H9 (cell line): Measurements from ENCODE around the gene COL4A1. TPM values are rescaled to one million over a fixed set of nuclear protein-coding genes. Genes with fewer than 3 reads are reported as not detected.

ENCODE experiments used
- DNase-seq: peaks from one replicate; pipeline ENCODE4 v3.0.0-alpha.2; 2017
- H2AFZ ChIP-seq: one replicate; pipeline ENCODE4 v1.6.1; 2013; ENCODE audit warnings: mild to moderate bottlenecking, low read length, control low read depth, moderate library complexity
- H2AK5ac ChIP-seq: 2 replicates; pipeline ENCODE4 v1.6.1; 2013; ENCODE audit warnings: low read length, control low read depth, mixed read lengths; ENCODE audit not compliant: insufficient read length
- H2BK120ac ChIP-seq: one replicate; pipeline ENCODE4 v1.6.1; 2013; ENCODE audit warnings: low read depth, mild to moderate bottlenecking, low read length, control low read depth, inconsistent platforms; ENCODE audit not compliant: poor library complexity, severe bottlenecking
- H2BK12ac ChIP-seq: 2 replicates; pipeline ENCODE4 v1.6.1; 2013; ENCODE audit warnings: low read length, control low read depth, mixed read lengths, low read depth; ENCODE audit not compliant: insufficient read length
- H2BK15ac ChIP-seq: 2 replicates; pipeline ENCODE4 v1.6.1; 2013; ENCODE audit warnings: low read depth, low read length, control low read depth
- H2BK20ac ChIP-seq: one replicate; pipeline ENCODE4 v1.6.1; 2013; ENCODE audit warnings: low read depth, mild to moderate bottlenecking, low read length, control low read depth, inconsistent platforms; ENCODE audit not compliant: poor library complexity, severe bottlenecking
- H2BK5ac ChIP-seq: 2 replicates; pipeline ENCODE4 v1.6.1; 2013; ENCODE audit warnings: low read length, control low read depth, mixed read lengths; ENCODE audit not compliant: insufficient read length
- H3K14ac ChIP-seq: 2 replicates; pipeline ENCODE4 v1.6.1; 2013; ENCODE audit warnings: low read length, control low read depth; ENCODE audit not compliant: insufficient read depth
- H3K18ac ChIP-seq: 2 replicates; pipeline ENCODE4 v1.6.1; 2013; ENCODE audit warnings: low read depth, mild to moderate bottlenecking, mixed read lengths, low read length, control low read depth; ENCODE audit not compliant: insufficient read length
- H3K23ac ChIP-seq: 2 replicates; pipeline ENCODE4 v1.6.1; 2013; ENCODE audit warnings: low read length, control low read depth, mixed read lengths, low read depth; ENCODE audit not compliant: insufficient read length
- H3K23me2 ChIP-seq: 2 replicates; pipeline ENCODE4 v1.6.1; 2013; ENCODE audit warnings: low read depth, mild to moderate bottlenecking, mixed read lengths, low read length, control low read depth; ENCODE audit not compliant: insufficient read length, poor library complexity, severe bottlenecking
- H3K27ac ChIP-seq: 2 replicates; pipeline ENCODE4 v1.5.1; 2013; ENCODE audit warnings: low read length, control low read depth, mixed read lengths, low read depth; ENCODE audit not compliant: insufficient read length
- H3K27me3 ChIP-seq: 2 replicates; pipeline ENCODE4 v1.6.1; 2013; ENCODE audit warnings: low read length, control low read depth, inconsistent platforms; ENCODE audit not compliant: insufficient read depth
- H3K4ac ChIP-seq: 2 replicates; pipeline ENCODE4 v1.6.1; 2013; ENCODE audit warnings: low read depth, mild to moderate bottlenecking, control low read depth, inconsistent platforms, low read length, moderate library complexity
- H3K4me1 ChIP-seq: 2 replicates; pipeline ENCODE4 v1.6.1; 2013; ENCODE audit warnings: low read length, control low read depth, inconsistent platforms; ENCODE audit not compliant: insufficient read depth
- H3K4me2 ChIP-seq: 2 replicates; pipeline ENCODE4 v1.6.1; 2013; ENCODE audit warnings: low read length, control low read depth, mixed read lengths; ENCODE audit not compliant: insufficient read length, insufficient read depth
- H3K56ac ChIP-seq: 2 replicates; pipeline ENCODE4 v1.6.1; 2013; ENCODE audit warnings: low read depth, mild to moderate bottlenecking, mixed read lengths, low read length, control low read depth; ENCODE audit not compliant: insufficient read length
- H3K79me1 ChIP-seq: 2 replicates; pipeline ENCODE4 v1.6.1; 2013; ENCODE audit warnings: low read depth, mild to moderate bottlenecking, moderate library complexity, low read length, control low read depth, inconsistent platforms; ENCODE audit not compliant: insufficient read depth, poor library complexity, severe bottlenecking
- H3K79me2 ChIP-seq: 2 replicates; pipeline ENCODE4 v1.6.1; 2013; ENCODE audit warnings: low read length, control low read depth, inconsistent platforms; ENCODE audit not compliant: insufficient read depth
- H3K9ac ChIP-seq: 2 replicates; pipeline ENCODE4 v1.6.1; 2013; ENCODE audit warnings: low read length, control low read depth, mixed read lengths; ENCODE audit not compliant: insufficient read length; ENCODE audit errors: extremely low read depth
- H3K9me3 ChIP-seq: one replicate; pipeline ENCODE4 v1.6.1; 2013; ENCODE audit warnings: low read depth, low read length, inconsistent platforms; ENCODE audit not compliant: control insufficient read depth
- H3T11ph ChIP-seq: one replicate; pipeline ENCODE4 v1.6.1; 2013; ENCODE audit warnings: mild to moderate bottlenecking, low read length, control low read depth, inconsistent platforms
- H4K20me1 ChIP-seq: one replicate; pipeline ENCODE4 v1.6.1; 2013; ENCODE audit not compliant: control insufficient read depth, insufficient read length, insufficient read depth
- H4K5ac ChIP-seq: 2 replicates; pipeline ENCODE4 v1.6.1; 2013; ENCODE audit warnings: low read depth, mild to moderate bottlenecking, mixed read lengths, low read length, control low read depth; ENCODE audit not compliant: insufficient read length
- H4K8ac ChIP-seq: replicated peaks from 2 replicates; pipeline ENCODE4 v1.6.1; 2013; ENCODE audit warnings: low read length, control low read depth, mixed read lengths, low read depth; ENCODE audit not compliant: insufficient read length
- H4K91ac ChIP-seq: 2 replicates; pipeline ENCODE4 v1.6.1; 2013; ENCODE audit warnings: low read depth, mild to moderate bottlenecking, moderate library complexity, mixed read lengths, low read length, control low read depth; ENCODE audit not compliant: insufficient read length
- H3K27ac Mint-ChIP-seq, 3 experiments: 2 replicates in 2 of 3; 3 replicates in 1 of 3; pipeline ENCODE4 v1.8.0; 2020 to 2021; ENCODE audit warnings: mixed read lengths in 3 of 3, mild to moderate bottlenecking in 1 of 3, moderate library complexity in 1 of 3
- H3K27me3 Mint-ChIP-seq: 2 replicates; pipeline ENCODE4 v1.8.0; 2021; ENCODE audit warnings: low read depth, mild to moderate bottlenecking, moderate library complexity, mixed read lengths
- H3K36me3 Mint-ChIP-seq, 3 experiments: 2 replicates in 2 of 3; 3 replicates in 1 of 3; pipeline ENCODE4 v1.8.0; 2020 to 2021; ENCODE audit warnings: low read depth in 3 of 3, mixed read lengths in 3 of 3; ENCODE audit not compliant: insufficient read depth in 1 of 3
- H3K4me1 Mint-ChIP-seq, 2 experiments: 2 replicates each; pipeline ENCODE4 v1.8.0; 2020; ENCODE audit warnings: mixed read lengths in 2 of 2
- H3K4me3 Mint-ChIP-seq, 2 experiments: 2 replicates in 1 of 2; 3 replicates in 1 of 2; pipeline ENCODE4 v1.8.0; 2020 to 2021; ENCODE audit warnings: mild to moderate bottlenecking in 2 of 2, mixed read lengths in 2 of 2, moderate library complexity in 1 of 2
- H3K9me3 Mint-ChIP-seq, 2 experiments: 2 replicates in 1 of 2; 3 replicates in 1 of 2; pipeline ENCODE4 v1.8.0; 2020; ENCODE audit warnings: mild to moderate bottlenecking in 2 of 2, mixed read lengths in 2 of 2, moderate library complexity in 1 of 2
- WGBS: extraction: QIAGEN DNeasy Blood & Tissue Kit; methylation state at CpG from one replicate; pipeline ENCODE4 v1.1.7; 2013; ENCODE audit warnings: missing lambda C conversion rate, low lambda C conversion rate, mixed read lengths; ENCODE audit not compliant: insufficient read length; ENCODE audit errors: extremely low coverage; 5-methylcytosine and 5-hydroxymethylcytosine counted together
- total RNA-seq: library from RNA; stranded (reverse); gene quantifications from 2 replicates; pipeline ENCODE4 v1.2.1, GENCODE V29; 2021
- TF ChIP-seq, protein P1 (sequence below): fragments of 200-600 bp; sonication (generic); conservative IDR thresholded peaks from 3 replicates; pipeline ENCODE4 v1.8.0; 2021; ENCODE audit warnings: antibody characterized with exemption, mild to moderate bottlenecking

Gene COL4A1
- total RNA-seq, 1 experiment from 2014 or later, result 73.1 TPM

DNA sequence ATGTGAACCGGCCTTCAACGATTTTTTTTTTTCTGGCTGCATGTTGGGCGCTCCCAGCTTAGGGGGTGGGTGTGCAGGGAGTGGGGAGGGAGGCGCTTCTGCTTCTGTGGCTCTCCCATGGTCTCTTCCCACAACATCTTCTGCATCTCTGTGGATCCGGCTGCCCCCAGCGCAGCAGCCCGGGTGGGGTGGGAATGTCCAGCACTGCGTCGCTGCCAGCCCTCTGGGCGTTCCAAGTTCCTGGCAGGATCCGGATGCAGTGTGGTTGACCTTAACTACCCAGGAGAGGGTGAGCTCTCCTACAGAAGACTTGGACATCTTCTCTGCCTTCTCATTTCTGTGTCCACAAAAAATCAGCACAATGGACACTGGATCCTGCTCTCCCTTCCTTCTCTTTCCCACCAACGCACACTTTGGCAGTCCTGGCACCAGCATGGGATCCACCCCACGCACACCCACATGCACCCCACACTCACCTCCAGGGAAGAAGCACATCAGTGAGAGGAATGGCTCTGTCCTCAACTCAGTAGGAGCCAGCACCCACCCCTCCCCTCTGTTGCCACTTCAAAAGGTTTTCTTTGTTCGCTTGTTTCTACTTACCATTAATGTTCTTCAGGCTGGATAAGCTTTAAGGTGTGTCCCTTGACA is 177.3 kb downstream of the COL4A1 start:
- H3K9me3 Mint-ChIP-seq, result no peaks in the 10 kb centered on the region
- no CpG with 5 or more reads among the region's 14 CpGs for WGBS
- Histone ChIP-seq H3K23me2 (no peaks in the 10 kb centered on the region), H3K4me2 (no peak overlapping the region), H4K5ac (no peak overlapping the region), H4K20me1 (no peaks in the 10 kb centered on the region), H3K27me3 (no peaks in the 10 kb centered on the region), H3T11ph (no peak overlapping the region), H3K14ac (no peak overlapping the region), H3K56ac (no peak overlapping the region), H3K79me2 (no peaks in the 10 kb centered on the region), H4K91ac (no peak overlapping the region), H2BK20ac (no peak overlapping the region), H3K4me1 (peaks cover 2% of the 10 kb centered on the region; the same call in 1 of the 2 replicates), H2BK12ac (no peak overlapping the region), H3K79me1 (no peaks in the 10 kb centered on the region), H2AFZ (no peak overlapping the region), H2BK5ac (no peak overlapping the region), H2BK15ac (no peak overlapping the region), H3K9ac (no peak overlapping the region), H3K27ac (no peak overlapping the region), H3K23ac (no peak overlapping the region), H4K8ac (no peak overlapping the region), H3K4ac (no peak overlapping the region), H3K9me3 (no peaks in the 10 kb centered on the region), H2AK5ac (no peak overlapping the region), H3K18ac (no peak overlapping the region), H2BK120ac (no peak overlapping the region)
- H3K36me3 Mint-ChIP-seq, result no peaks in the 10 kb centered on the region; a peak in 1 of 7 replicates
- H3K4me3 Mint-ChIP-seq, result no peak overlapping the region
- peak overlapping the region in 1 of 3 experiments; percentile 4; a peak in 2 of 7 replicates for H3K27ac Mint-ChIP-seq
- H3K27me3 Mint-ChIP-seq, result peaks cover 11% of the 10 kb centered on the region
- no peak for DNase-seq
- TF ChIP-seq, protein P1, sequence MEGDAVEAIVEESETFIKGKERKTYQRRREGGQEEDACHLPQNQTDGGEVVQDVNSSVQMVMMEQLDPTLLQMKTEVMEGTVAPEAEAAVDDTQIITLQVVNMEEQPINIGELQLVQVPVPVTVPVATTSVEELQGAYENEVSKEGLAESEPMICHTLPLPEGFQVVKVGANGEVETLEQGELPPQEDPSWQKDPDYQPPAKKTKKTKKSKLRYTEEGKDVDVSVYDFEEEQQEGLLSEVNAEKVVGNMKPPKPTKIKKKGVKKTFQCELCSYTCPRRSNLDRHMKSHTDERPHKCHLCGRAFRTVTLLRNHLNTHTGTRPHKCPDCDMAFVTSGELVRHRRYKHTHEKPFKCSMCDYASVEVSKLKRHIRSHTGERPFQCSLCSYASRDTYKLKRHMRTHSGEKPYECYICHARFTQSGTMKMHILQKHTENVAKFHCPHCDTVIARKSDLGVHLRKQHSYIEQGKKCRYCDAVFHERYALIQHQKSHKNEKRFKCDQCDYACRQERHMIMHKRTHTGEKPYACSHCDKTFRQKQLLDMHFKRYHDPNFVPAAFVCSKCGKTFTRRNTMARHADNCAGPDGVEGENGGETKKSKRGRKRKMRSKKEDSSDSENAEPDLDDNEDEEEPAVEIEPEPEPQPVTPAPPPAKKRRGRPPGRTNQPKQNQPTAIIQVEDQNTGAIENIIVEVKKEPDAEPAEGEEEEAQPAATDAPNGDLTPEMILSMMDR, result no peak
- peaks cover 67 to 70% of the 10 kb centered on the region in 2 experiments for H3K4me1 Mint-ChIP-seq
